Ishikawa (cell line): ENCODE measurements around the gene PIAS4.

Experiments
- EGR1 ChIP-seq: IDR thresholded peaks from 2 replicates; pipeline ENCODE4 v1.6.1; 2012
- EP300 ChIP-seq: IDR thresholded peaks from 2 replicates; pipeline ENCODE4 v1.6.1; 2012; ENCODE audit warnings: borderline replicate concordance
- NFIC ChIP-seq: IDR thresholded peaks from 2 replicates; pipeline ENCODE4 v1.6.1; 2012
- TCF12 ChIP-seq: IDR thresholded peaks from 2 replicates; pipeline ENCODE4 v1.6.1; 2012; ENCODE audit warnings: low read depth

- TF ChIP-seq EGR1: no peak
- no peak for TF ChIP-seq EP300
- TF ChIP-seq NFIC: no peak
- no peak for TF ChIP-seq TCF12
These were observed 11.4 kb downstream of the PIAS4 start for GRCh38 chr19:4018775-4019504.
